DND-41 (cell line): ENCODE results near the gene RIBC2.

Experiments used
- EZH2 ChIP-seq: IDR thresholded peaks from 3 replicates; pipeline ENCODE4 v1.6.1; 2012; ENCODE audit warnings: borderline replicate concordance, low read depth, mild to moderate bottlenecking, moderate library complexity, low read length, inconsistent platforms; ENCODE audit not compliant: severe bottlenecking
- TF ChIP-seq, protein P1 (sequence below): IDR thresholded peaks from 2 replicates; pipeline ENCODE4 v1.5.1; 2012; ENCODE audit warnings: borderline replicate concordance, low read length, moderate library complexity, mild to moderate bottlenecking; ENCODE audit not compliant: poor library complexity, severe bottlenecking; ENCODE audit errors: extremely low read depth

DNA sequence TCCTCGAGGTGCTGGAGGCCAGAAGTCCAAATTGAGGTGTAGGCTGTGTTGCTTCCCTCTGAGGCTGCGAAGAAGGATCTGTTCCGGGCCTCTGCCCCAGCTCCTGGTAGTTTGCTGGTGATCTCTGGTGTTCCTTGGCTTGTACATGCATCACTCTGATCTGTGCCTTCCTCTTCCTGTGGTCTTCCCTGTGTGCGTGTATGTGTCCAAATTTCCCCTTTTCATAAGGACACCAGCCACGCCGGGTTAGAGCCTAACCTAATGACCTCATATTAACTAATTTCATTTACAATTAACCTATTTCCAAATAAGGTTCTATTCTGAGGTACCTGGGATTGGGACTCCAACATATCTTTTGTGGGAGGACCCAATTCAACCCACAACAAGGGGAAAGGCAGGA lies 21.5 kb downstream of the RIBC2 start:
- TF ChIP-seq, protein P1, sequence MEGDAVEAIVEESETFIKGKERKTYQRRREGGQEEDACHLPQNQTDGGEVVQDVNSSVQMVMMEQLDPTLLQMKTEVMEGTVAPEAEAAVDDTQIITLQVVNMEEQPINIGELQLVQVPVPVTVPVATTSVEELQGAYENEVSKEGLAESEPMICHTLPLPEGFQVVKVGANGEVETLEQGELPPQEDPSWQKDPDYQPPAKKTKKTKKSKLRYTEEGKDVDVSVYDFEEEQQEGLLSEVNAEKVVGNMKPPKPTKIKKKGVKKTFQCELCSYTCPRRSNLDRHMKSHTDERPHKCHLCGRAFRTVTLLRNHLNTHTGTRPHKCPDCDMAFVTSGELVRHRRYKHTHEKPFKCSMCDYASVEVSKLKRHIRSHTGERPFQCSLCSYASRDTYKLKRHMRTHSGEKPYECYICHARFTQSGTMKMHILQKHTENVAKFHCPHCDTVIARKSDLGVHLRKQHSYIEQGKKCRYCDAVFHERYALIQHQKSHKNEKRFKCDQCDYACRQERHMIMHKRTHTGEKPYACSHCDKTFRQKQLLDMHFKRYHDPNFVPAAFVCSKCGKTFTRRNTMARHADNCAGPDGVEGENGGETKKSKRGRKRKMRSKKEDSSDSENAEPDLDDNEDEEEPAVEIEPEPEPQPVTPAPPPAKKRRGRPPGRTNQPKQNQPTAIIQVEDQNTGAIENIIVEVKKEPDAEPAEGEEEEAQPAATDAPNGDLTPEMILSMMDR: no peak
- no peak for TF ChIP-seq EZH2
